ENCODE data around the gene LINGO1.

The LINGO1 gene

GRCh38 chr15:77630956-77631744, 1.6 kb downstream of the LINGO1 start:
- DNase-seq: no peak

DNA sequence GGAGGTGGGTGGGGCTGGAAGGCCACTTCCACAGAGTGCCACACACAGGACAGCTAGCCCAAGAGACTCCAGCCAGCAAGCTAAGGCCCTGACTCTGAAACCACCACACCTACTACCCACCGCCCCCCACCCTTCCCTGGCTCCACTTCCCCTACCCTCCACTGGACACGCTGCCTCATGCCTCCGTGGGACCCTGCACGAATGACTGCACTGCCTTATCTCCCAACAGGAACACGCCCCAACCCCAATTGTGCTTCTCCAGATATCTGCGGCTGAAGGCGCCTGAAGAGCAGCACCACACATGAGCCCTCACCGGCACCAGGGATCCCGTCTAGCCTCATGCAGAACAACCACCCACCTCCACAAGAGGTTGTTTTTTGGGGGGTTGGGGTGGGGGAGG, 2.7 kb downstream of the LINGO1 start:
- no peak for DNase-seq

DNA sequence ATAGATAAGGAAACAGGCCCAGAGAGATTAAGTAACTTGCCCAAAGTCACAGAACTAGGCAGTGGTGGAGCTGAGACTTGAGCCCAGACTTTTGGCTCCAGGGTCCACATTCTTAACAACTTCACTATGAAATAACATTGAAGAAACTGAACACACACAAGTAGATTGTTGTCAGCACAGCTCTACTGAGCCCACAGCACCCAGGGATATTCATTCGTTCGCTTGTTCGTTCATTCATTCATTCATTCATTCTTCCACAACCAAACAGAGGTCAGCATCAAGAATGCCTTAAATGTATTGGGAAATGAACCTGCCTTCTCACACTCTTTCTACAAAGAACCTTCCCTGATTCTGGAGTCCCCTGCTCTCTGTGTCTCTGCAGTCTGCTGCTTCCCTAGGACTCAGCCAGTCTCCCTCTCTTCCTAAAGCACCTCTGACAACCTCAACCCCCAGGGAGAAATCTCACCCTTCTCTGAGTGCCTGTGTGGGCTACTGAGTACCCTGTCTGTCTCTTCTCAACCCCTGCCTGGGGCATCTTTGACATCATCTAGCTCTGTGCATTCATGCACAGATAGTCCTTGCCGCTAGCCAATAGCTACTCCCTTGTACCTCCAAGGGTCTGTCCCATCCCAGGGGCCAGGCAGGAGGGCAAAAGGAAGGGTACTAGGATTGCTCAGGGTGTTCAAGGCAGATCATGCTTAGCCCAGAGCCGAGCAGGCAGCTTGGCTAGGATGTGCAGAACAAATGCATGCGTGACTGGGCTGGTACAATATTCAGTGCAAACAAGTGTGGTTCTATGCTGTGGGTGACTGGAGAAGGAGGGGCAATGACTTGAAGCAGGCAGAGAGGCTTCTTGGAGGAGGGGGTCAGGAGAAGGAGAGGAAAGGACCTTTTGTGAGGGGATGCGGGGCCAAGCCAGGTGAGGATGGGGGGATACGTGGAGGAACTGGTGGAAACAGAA, 3.4 kb downstream of the LINGO1 start:
- DNase-seq: no peak

GRCh38 chr15:77628010-77628409, 4.7 kb downstream of the LINGO1 start:
- DNase-seq: no peak

DNA sequence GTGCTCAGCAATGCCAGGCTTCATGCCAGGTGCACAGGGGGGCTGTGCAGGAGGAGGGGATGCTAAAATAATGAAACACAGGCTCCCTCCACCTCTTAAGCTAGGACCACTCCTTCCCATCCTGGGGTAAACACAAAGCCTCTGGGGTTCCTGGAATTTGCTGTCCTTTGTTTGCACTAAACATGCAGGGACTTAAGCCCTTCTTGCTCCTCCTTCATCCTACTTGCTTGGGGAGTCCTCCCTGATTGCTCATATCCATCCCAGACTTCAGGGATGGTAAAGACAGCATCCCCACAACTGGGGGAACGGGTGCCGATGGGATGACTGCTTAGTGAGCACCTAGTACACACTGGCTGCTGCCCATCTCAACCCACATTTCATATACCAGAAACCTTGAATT, 5.1 kb downstream of the LINGO1 start:
- DNase-seq: no peak

DNA sequence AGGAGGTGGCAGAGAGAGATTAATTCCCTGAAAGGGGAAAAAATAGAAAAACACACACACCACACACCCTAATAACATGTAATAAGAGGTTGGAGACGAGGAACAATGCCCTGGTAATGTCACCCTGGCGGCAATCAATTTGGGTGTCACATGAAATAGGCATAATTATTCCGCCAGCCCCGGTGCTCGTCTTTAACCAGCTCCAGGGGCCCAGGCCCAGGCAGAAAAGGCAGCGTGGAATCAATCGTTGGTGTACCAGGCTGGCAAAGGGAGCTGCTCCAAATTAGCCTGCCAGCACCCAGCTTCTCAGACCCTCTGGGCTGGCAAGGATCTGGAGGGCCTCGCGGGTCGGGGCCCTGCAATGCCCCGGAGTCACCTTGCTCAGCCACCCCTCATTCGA, 5.6 kb downstream of the LINGO1 start:
- no peak for DNase-seq

- DNase-seq: no peak
Measured at GRCh38 chr15:77626002-77626401, 6.7 kb downstream of the LINGO1 start.

DNA sequence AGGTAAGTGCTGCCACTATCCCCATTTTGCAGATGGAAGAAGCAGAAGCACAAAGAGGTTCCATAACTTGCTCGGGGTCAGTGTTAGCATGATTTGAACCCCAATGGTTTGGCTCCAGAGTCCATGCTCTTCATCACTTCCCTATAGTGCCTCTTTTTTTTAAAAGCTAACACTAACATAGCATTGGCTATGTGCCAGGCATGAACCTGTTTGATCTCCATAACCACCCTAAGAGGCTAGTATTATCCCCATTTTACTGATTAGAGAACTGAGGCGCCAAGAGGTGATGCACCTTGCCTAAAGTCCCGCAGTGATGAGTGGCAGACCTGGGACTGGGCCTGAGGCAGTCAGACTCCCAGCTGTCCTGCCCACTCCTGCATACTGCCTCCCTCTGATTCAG, 7.3 kb downstream of the LINGO1 start:
- no peak for DNase-seq

DNA sequence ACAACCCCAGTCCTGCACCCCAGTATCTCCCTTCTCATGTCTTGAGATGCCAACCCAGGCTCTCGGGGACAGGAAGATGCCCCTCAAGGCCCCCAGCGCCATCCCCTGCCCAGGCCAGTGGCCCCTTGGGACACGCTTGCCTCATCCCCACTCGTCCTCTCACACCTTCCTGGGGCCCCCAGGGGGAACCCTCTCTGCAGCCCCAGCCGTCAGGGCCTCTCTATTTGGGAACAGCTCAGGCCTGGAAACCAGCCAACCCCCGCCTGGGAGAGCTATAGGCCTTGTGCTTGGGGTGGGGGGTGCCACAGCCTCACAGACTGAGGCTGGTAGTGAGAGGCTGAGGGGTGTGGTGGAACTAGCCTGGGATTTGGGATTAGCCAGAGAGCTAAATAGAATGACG, 7.8 kb downstream of the LINGO1 start:
- DNase-seq: no peak

DNA sequence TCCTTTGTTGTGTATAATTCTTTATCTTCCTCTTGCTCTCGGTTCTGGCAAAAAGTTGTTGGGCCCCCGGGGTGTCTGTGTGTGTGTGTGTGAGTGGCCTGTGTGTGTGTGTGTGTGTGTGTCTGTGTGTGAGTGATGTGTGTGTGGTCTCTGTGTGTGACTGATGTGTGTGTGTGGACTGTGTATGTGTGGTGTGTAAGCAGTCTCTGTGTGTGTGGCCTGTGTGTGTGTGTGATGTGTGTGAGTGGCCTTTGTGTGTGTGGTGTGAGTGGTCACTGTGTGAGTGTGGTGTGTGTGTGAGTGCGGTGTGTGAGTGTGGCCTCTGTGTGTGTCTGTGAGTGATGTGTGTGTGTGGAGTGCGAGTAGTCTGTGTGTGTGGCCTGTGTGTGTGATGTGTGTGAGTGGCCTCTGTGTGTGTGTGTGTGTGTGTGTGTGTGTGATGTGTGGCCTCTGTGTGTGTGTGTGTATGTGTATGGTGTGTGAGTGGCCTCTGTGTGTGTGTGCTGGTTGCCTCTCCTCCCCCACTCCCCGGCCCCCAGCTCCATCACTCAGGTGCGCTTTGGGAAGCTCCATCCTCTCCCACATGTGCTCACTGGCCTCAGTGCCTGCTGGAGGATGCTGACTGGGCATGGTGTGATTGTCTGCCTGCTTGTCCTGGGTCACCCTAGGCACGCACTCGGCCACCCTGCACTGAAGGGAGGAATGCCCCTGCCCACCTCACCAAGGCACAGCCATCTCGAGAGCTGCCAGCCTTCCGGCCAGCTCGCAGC, 8.8 kb downstream of the LINGO1 start:
- DNase-seq: no peak

- no peak for DNase-seq
Measured at GRCh38 chr15:77622934-77623754, 9.6 kb downstream of the LINGO1 start.

- no peak for DNase-seq
Measured at GRCh38 chr15:77622209-77622933, 10.3 kb downstream of the LINGO1 start.

DNA sequence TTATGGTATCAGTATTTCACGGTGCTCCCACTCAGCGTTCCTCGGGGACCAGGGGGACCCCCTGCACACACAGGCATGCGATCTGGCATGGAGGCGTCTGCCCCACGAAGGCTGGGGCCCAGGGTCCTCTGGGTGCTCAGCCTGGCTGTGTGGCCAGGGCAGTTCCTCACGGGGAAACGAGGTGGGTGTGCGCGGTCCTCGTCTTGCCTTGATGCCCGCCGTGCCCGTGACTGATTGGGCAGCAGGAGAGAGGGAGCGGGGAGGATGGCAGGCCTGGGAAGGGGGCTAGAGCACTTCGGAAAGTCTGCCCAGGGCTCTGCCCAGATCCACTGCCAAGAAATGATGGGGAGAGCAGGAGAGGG, 10.9 kb downstream of the LINGO1 start:
- DNase-seq: no peak

DNA sequence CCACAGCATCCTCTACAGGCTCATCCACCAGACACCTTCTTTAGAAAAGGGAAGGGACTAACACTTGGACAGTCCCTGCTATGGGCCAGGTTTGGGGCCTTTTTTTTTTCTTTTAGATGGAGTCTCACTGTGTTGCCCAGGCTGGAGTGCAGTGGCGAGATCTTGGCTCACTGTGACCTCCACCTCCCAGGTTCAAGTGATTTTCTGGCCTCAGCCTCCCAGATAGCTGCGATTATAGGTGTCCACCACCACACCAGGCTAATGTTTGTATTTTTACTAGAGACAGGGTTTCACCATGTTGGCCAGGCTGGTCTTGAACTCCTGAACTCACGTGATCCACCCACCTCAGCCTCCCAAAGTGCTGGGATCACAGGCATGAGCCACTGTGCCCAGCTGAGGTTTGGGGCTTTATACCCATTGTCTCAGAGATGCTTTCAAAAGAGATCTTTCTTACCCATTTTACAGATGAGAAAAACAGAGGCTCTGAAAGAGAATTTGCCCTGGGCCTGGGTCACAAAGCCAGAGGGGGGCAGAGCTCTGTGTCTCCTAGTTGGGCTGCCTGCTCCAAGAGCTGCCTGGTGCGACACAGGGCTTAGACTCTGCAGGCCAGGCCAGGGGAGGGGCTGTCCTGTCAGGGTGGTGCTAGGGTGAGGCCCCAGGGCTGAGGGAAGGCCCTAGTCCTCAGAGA, 11.6 kb downstream of the LINGO1 start:
- no peak for DNase-seq

DNA sequence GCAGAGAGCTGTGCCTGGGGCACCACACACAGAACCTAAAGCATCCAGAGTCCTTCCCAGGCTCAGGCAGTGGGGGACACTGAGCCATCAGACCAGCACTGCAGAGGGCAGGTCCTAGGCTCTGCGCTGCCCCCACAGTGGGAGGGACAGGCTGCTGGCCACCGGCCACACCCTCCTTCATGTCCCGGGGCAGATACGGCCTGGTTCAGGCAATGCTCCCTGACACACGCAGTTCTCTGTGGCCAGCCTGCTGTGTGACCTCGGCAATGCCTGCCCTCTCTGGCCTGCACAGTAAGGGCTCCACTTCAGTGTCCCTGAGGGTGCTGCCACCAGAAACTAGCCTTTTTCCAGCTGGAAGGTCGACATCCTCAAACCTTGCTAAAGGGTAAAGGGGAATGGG, 12.4 kb downstream of the LINGO1 start:
- DNase-seq: no peak

GRCh38 chr15:77619883-77620282, 12.8 kb downstream of the LINGO1 start:
- no peak for DNase-seq

- no peak for DNase-seq
Measured at GRCh38 chr15:77617476-77618230, 15.1 kb downstream of the LINGO1 start.

DNA sequence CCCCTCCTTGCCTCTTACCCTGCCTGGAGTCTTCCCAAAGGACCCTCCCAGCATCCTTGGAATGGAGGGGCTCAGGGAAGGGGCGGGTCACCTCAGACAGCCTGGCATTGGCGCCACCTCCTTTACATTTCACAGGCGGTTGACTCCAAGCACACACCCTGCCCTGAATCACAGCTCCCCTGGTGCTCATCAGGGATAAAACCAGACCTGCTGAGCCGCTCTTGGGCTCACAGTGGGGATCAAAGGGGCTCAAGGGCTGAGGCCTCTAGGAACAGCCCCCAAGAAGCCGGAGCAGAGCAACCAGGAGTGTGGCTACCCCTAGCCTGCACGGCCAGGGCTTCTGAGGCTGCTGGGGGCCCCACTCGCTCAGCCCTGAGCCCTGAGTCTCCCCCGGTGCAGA, 16.6 kb downstream of the LINGO1 start:
- DNase-seq: no peak

DNA sequence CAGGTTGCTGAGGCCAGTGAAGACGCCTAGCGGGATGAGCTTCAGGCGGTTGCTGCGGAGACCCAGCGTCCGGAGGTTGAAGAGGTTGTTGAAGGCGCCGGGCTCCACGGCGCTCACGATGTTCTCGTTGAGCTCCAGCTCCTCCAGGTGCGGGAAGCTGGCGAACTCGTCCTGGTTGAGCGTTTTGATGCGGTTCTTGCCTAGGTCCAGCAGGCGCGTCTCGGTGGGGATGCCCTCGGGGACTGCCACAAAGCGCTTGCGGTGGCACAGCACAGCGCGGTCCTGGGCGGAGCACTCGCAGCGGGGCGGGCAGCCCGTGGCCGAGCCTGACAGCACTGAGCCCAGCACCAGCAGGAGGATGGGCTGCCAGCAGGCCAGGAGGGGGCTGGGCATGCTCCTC, 17.2 kb downstream of the LINGO1 start:
- DNase-seq: no peak

DNA sequence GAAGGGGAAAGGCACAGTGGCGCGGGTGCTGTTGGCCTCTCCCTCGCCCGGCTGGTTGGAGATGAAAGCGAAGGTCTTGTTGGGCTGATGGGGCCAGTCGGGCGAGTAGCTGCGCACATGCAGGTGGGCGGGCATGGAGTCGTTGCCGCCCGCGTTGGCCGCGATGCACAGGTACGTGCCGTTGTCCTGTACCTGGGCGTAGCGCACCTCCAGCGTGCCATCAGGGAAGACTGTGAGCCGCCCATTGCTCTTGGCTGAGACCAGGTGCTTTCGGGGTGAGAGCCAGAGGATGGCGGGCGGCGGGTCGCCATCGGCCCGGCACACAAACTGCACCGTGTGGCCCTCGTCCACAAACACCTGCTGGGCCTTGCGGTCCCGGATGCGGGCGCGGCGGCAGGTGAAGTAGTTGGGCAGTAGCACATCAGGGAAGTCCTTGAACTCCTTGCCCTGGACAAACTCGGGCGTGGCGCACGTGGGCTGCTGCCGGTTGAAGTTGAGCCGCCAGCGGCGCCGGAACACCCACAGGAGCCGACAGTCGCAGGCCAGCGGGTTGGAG, 18.4 kb downstream of the LINGO1 start:
- no peak for DNase-seq
